PFSK-1 (cell line): ENCODE measurements around the gene KIFC1.

Experiments
- FOXP2 ChIP-seq: optimal IDR thresholded peaks from 2 replicates; pipeline ENCODE3; 2011; ENCODE audit warnings: borderline replicate concordance, control low read depth, inconsistent platforms; ENCODE audit not compliant: insufficient read depth; ENCODE audit errors: extremely low read length, extremely low read depth
- POLR2AphosphoS5 ChIP-seq: IDR thresholded peaks from 2 replicates; pipeline ENCODE4 v1.6.1; 2012; ENCODE audit warnings: low read depth, mild to moderate bottlenecking, control low read depth, low read length, moderate library complexity
- REST ChIP-seq, 2 experiments: IDR thresholded peaks; 2 replicates each; pipeline versions ENCODE4 v1.6.1 to v1.8.0; 2011 to 2012; ENCODE audit warnings: low read depth in 2 of 2, low read length in 2 of 2, control low read depth in 1 of 2, inconsistent platforms in 1 of 2, mild to moderate bottlenecking in 1 of 2, moderate library complexity in 1 of 2; ENCODE audit not compliant: insufficient read depth in 1 of 2
- SIN3A ChIP-seq: IDR thresholded peaks from 2 replicates; pipeline ENCODE4 v1.6.1; 2012; ENCODE audit warnings: mild to moderate bottlenecking, low read length, moderate library complexity, borderline replicate concordance; ENCODE audit not compliant: insufficient read depth
- TAF1 ChIP-seq: IDR thresholded peaks from 2 replicates; pipeline ENCODE4 v1.6.1; 2012; ENCODE audit warnings: low read length, control low read depth, borderline replicate concordance; ENCODE audit not compliant: insufficient read depth

KIFC1 gene

GRCh38 chr6:33451606-33452005 lies 60.0 kb downstream of the KIFC1 start:
- TF ChIP-seq FOXP2 (no peak), POLR2AphosphoS5 (no peak), SIN3A (no peak), TAF1 (no peak), REST (IDR thresholded peaks at IDR 0.05; ENCODE audit: insufficient read depth in 1 of 2, low read depth in 2 of 2, low read length in 2 of 2) (no peak)

GRCh38 chr6:33452496-33452895 lies 60.9 kb downstream of the KIFC1 start:
- TF ChIP-seq POLR2AphosphoS5 (0 out of 2 replicates have a peak, but pooled peaks have one; percentile 7), TAF1 (no peak)

- TF ChIP-seq REST (IDR thresholded peaks at IDR 0.05; ENCODE audit: insufficient read depth in 1 of 2, low read depth in 2 of 2, low read length in 2 of 2) (no peak), TAF1 (no peak), FOXP2 (no peak), SIN3A (no peak), POLR2AphosphoS5 (no peak)
Observed at GRCh38 chr6:33453393-33454008, 61.9 kb downstream of the KIFC1 start.

GRCh38 chr6:33454009-33454946 lies 62.7 kb downstream of the KIFC1 start, which contains the start of gene ZBTB9:
ZBTB9 (plus strand) TSS chr6:33454576; CDS start chr6:33455101, 525 bp downstream.
- TF ChIP-seq SIN3A, result no peak; the same call in 1 of the 2 replicates
- peak; percentile 83; the same call in 1 of the 2 replicates for TF ChIP-seq TAF1
- TF ChIP-seq POLR2AphosphoS5, result peak; percentile 93
- peak; percentile 95 for TF ChIP-seq FOXP2
- TF ChIP-seq REST (IDR thresholded peaks at IDR 0.05; ENCODE audit: insufficient read depth in 1 of 2, low read depth in 2 of 2, low read length in 2 of 2), result no peak; a peak in 2 of 4 replicates

GRCh38 chr6:33455051-33455450 lies 63.4 kb downstream of the KIFC1 start:
- TF ChIP-seq TAF1 (no peak), POLR2AphosphoS5 (no peak), FOXP2 (no peak), REST (IDR thresholded peaks at IDR 0.05; ENCODE audit: insufficient read depth in 1 of 2, low read depth in 2 of 2, low read length in 2 of 2) (no peak), SIN3A (no peak)
